ENCODE measurements around the gene TBXAS1. TPM values are rescaled to one million over a fixed set of nuclear protein-coding genes. Genes with fewer than 3 reads are reported as not detected.

TBXAS1 gene
- total and polyA plus RNA-seq, 11 donors, result 2.0 to 32.0 (median 4.7) TPM

DNA sequence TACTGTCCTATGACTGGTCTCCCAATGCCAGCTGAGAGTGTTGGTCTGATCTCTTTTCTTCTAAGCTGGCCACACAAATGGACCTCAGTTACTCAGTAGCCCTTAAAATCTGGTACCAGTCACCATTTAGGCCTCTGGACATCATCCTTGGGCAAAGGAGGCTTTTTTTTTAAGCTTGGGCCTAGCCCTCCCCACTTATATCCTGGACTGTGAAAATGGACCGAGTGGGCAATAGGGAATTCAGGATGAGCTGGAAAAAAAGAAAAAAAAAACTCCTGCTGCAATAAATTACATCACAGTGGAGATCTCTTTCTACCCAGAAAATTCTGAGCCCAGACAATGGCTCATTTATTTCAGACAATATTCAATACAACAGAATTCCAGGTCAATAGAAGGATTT, 165.3 kb downstream of the TBXAS1 start:
- WGBS, 4 donors, result 78 to 84% (median 80%) methylated on average over 1 of the region's 1 CpG
- Histone ChIP-seq H3K9me3 (no peaks in the 10 kb centered on the region), H3K36me3 (no peaks in the 10 kb centered on the region), H3K4me1 (peaks cover 0 to 9% (median 0%) of the 10 kb centered on the region in 12 donors), H3K27ac (no peak overlapping the region), H3K4me3 (no peak overlapping the region), H3K27me3 (no peaks in the 10 kb centered on the region)
- intact Hi-C loops (cut with DNase I), result loop anchor here in 2 of 10 donors (10.0 kb wide), 2 partner anchors 180 to 220 kb away; partner anchors contain the start of gene HIPK2 (in 1 of the 2)
- DNase-seq (no peak), ATAC-seq (no peak)
- TF ChIP-seq, protein P1, sequence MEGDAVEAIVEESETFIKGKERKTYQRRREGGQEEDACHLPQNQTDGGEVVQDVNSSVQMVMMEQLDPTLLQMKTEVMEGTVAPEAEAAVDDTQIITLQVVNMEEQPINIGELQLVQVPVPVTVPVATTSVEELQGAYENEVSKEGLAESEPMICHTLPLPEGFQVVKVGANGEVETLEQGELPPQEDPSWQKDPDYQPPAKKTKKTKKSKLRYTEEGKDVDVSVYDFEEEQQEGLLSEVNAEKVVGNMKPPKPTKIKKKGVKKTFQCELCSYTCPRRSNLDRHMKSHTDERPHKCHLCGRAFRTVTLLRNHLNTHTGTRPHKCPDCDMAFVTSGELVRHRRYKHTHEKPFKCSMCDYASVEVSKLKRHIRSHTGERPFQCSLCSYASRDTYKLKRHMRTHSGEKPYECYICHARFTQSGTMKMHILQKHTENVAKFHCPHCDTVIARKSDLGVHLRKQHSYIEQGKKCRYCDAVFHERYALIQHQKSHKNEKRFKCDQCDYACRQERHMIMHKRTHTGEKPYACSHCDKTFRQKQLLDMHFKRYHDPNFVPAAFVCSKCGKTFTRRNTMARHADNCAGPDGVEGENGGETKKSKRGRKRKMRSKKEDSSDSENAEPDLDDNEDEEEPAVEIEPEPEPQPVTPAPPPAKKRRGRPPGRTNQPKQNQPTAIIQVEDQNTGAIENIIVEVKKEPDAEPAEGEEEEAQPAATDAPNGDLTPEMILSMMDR (IDR thresholded peaks at IDR 0.05), result no peak
- TF ChIP-seq POLR2A (IDR thresholded peaks at IDR 0.05), result no peak

DNA sequence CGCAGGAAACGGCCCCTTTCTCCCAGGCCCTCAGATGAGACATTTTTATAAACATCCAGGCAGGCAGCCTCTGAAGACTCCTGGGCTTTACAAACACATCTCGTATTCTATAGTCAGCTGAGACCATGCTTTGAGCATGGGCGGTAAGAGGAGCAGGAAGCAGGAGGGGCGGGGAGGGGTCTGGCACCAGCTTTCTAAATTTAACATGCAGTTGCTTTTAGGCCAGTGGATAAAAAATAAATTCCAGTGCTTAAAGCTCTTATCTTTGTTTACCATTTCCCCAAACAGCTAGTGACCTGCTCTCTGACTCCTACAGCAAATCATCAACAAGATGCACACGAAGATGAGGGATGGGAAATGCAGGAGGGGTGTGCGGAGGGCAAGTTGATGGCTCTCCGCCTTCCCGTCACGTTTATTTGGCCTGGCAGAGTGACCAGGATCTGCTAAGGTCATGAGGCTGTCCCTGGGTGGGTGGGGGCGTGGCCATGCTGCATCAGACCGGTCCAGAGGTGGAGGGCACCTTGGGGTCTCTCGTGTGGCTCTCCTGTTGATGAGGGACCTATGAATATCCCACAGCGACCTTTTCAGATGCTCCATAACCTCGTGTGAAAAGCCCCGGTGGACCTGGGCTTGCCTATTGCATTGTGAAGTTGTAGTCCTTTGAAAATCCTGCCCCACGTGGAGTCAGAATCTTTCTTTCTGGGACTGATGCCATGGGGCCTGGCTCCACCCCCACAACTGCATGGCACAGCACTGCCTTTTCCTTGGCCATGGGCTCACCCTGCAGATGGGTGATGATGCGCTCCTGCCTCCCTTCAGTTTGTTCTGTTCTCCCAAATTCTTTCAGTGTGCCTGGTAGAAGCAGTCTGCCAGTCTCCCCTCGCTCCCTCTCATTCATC, 166.2 kb downstream of the TBXAS1 start:
- DNase-seq (peak in 4 of 5 donors; percentile 46 to 62 (median 54)), ATAC-seq (peak; percentile 84 to 90 (median 86))
- Histone ChIP-seq H3K27me3 (no peaks in the 10 kb centered on the region), H3K4me1 (peaks cover 0 to 9% (median 0%) of the 10 kb centered on the region in 12 donors), H3K36me3 (no peaks in the 10 kb centered on the region), H3K4me3 (no peak overlapping the region), H3K27ac (no peak overlapping the region), H3K9me3 (no peaks in the 10 kb centered on the region)
- 48 to 56% (median 48%) methylated on average over 18 to 19 of the region's 19 CpGs for WGBS, 4 donors
- TF ChIP-seq, protein P1 (IDR thresholded peaks at IDR 0.05), result no peak
- TF ChIP-seq POLR2A (IDR thresholded peaks at IDR 0.05), result no peak
- intact Hi-C loops (cut with DNase I), result loop anchor here in 5 of 10 donors (5.0 to 10.0 kb wide), 3 partner anchors 180 to 220 kb away; partner anchors contain the start of gene HIPK2 (in 5 of the 5)

DNA sequence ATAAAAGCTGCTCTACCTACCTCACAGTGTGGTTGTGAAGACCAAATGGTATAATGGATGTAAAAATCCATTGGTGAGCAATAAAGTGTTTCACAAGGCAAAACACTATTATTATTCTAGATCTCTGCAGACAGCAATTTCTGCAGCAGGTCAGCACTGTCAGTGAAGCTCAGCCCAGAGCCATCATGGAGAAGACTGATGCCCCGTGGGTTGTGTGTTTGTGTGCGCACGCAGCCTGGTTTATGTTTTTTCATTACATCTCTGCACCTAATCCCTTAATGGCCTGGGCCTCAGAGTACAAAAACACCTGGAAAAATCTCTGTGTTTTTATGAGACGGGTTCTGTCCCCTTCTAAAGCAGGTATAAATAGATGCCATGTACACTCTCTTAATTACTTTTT, 169.5 kb downstream of the TBXAS1 start:
- whole genome bisulfite sequencing, 4 donors, result 92 to 96% (median 95%) methylated on average over 4 of the region's 4 CpGs
- DNase-seq (no peak), ATAC-seq (no peak)
- H3K27me3 ChIP-seq, result no peaks in the 10 kb centered on the region
- peaks cover 0 to 8% (median 0%) of the 10 kb centered on the region in 12 donors for H3K4me1 ChIP-seq
- TF ChIP-seq, protein P1 (IDR thresholded peaks at IDR 0.05), result no peak
- TF ChIP-seq POLR2A (IDR thresholded peaks at IDR 0.05), result no peak
- no peak overlapping the region for H3K4me3 ChIP-seq
- no peak overlapping the region for H3K27ac ChIP-seq
- no peaks in the 10 kb centered on the region for H3K9me3 ChIP-seq
- intact Hi-C loops (cut with DNase I), result loop anchor here in 5 of 10 donors (5.0 to 10.0 kb wide), 3 partner anchors 184 to 224 kb away; partner anchors contain the start of gene HIPK2 (in 5 of the 5)
- H3K36me3 ChIP-seq, result no peaks in the 10 kb centered on the region

DNA sequence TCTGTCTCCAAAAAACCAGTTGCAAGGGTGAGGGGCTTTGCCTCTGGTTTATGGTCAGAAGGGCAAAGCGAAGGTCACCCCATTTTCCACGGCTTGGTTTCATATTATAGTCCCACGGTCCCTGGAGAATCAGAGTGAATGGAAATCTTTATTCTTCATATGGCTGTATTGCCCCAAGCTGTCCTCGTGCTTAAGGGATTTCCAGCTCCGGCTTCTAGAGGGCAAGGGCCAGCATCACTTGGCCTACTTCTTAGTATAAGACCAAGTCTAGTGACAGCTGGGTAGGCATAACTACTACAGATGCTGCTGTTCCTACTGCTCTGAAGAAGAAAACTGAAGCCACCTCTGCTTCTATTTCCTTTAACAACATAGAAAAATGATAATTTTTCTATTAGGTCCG, 170.5 kb downstream of the TBXAS1 start:
- Histone ChIP-seq H3K4me3 (no peak overlapping the region), H3K27me3 (no peaks in the 10 kb centered on the region), H3K4me1 (peaks cover 0 to 8% (median 0%) of the 10 kb centered on the region in 12 donors), H3K9me3 (no peaks in the 10 kb centered on the region), H3K36me3 (no peaks in the 10 kb centered on the region), H3K27ac (no peak overlapping the region)
- DNase-seq (no peak), ATAC-seq (no peak)
- no peak for TF ChIP-seq POLR2A (IDR thresholded peaks at IDR 0.05)
- TF ChIP-seq, protein P1 (IDR thresholded peaks at IDR 0.05), result no peak
- intact Hi-C loops (cut with DNase I), result loop anchor here in 5 of 10 donors (5.0 to 10.0 kb wide), 3 partner anchors 185 to 225 kb away; partner anchors contain the start of gene HIPK2 (in 5 of the 5)
- WGBS, 4 donors, result 82 to 93% (median 91%) methylated on average over 6 of the region's 6 CpGs

Data from heart left ventricle (tissue), 16 donors.